HCT116 (cell line): ENCODE results near the gene TBC1D16. TPM values are rescaled to one million over a fixed set of nuclear protein-coding genes. Genes with fewer than 3 reads are reported as not detected.

Experiments
- ATAC-seq: fragments of 200-7000 bp; cut with Tn5 transposase; 2 replicates; pipeline ENCODE4 v1.9.1; 2020; ENCODE audit warnings: mild to moderate bottlenecking, moderate library complexity
- BruUV-seq: library from RNA; stranded (reverse); fragments of 400-500 nt; replicated peaks from 2 replicates; lab custom pipeline; 2021; lab: Mats Ljungman, UMichigan
- CTCF ChIA-PET: fragments of 300-600 bp; sonication (Branson Sonifier 250); formaldehyde crosslinking; loops from one replicate; lab custom pipeline; 2021; ENCODE audit warnings: antibody characterized with exemption; lab: Charles Lee
- POLR2A ChIA-PET: fragments of 300-600, 350-600 bp; sonication (Branson Sonifier 250); formaldehyde crosslinking; loops from one replicate; lab custom pipeline; 2021; ENCODE audit warnings: antibody characterized with exemption; lab: Charles Lee
- RAD21 ChIA-PET, 2 experiments: fragments of 300-600 bp; sonication (Branson Sonifier 250); formaldehyde crosslinking; loops; one replicate each; lab custom pipeline; 2023; ENCODE audit warnings: low total read pairs in 2 of 2; ENCODE audit not compliant: uncharacterized antibody in 2 of 2, unreplicated experiment in 2 of 2, low non-redundant PET in 1 of 2; lab: Charles Lee
- DNase-seq: peaks from one replicate; pipeline ENCODE4 v3.0.0-alpha.2; 2010; ENCODE audit warnings: low read depth, low spot score
- H2AFZ ChIP-seq: fragments of 200-600 bp; shearing (Covaris generic), sonication (generic); 2 replicates; pipeline ENCODE4 v1.6.1; 2017; ENCODE audit warnings: low read depth, mixed run types, mixed read lengths, antibody characterized with exemption, low read length; ENCODE audit not compliant: poor library complexity, severe bottlenecking
- H3K27ac ChIP-seq: 2 replicates; pipeline ENCODE4 v1.5.1; 2012; ENCODE audit warnings: low read depth, low read length
- H3K27me3 ChIP-seq: fragments of 200-600 bp; sonication (generic); 2 replicates; pipeline ENCODE4 v1.6.1; 2016; ENCODE audit warnings: mixed run types, low read length, mixed read lengths; ENCODE audit not compliant: insufficient read depth
- H3K36me3 ChIP-seq, 2 experiments: fragments of 200-500 bp in 1 of 2; fragments of 200-600 bp in 1 of 2; sonication (Bioruptor generic) in 1 of 2; sonication (generic) in 1 of 2; 2 replicates each; pipeline versions ENCODE4 v1.5.1 to v1.6.1; 2014 to 2016; ENCODE audit warnings: low read length in 2 of 2, inconsistent platforms in 1 of 2, mixed read lengths in 1 of 2, mixed run types in 1 of 2; ENCODE audit not compliant: insufficient read depth in 2 of 2, control insufficient read depth in 1 of 2
- H3K4me1 ChIP-seq, 2 experiments: fragments of 200-600 bp in 1 of 2; sonication (generic) in 1 of 2; 2 replicates each; pipeline versions ENCODE4 v1.5.1 to v1.6.1; 2012 to 2017; ENCODE audit warnings: low read length in 2 of 2, inconsistent platforms in 1 of 2, mild to moderate bottlenecking in 1 of 2, mixed read lengths in 1 of 2, mixed run types in 1 of 2, moderate library complexity in 1 of 2; ENCODE audit not compliant: insufficient read depth in 2 of 2, control insufficient read depth in 1 of 2
- H3K4me2 ChIP-seq: fragments of 200-600 bp; sonication (generic); 2 replicates; pipeline ENCODE4 v1.6.1; 2017; ENCODE audit warnings: mixed run types, low read length, mixed read lengths
- H3K4me3 ChIP-seq, 2 experiments: fragments of 200-600 bp in 1 of 2; sonication (generic) in 1 of 2; replicated peaks in 1 of 2; 2 replicates each; pipeline ENCODE4 v1.5.1; 2011 to 2016; ENCODE audit warnings: low read length in 2 of 2, control low read depth in 1 of 2, low read depth in 1 of 2, mild to moderate bottlenecking in 1 of 2, mixed read lengths in 1 of 2, mixed run types in 1 of 2
- H3K79me2 ChIP-seq: fragments of 200-600 bp; sonication (generic); 2 replicates; pipeline ENCODE4 v1.6.1; 2017; ENCODE audit warnings: mild to moderate bottlenecking, mixed run types, low read length, moderate library complexity, mixed read lengths; ENCODE audit not compliant: insufficient read depth
- H3K9ac ChIP-seq: fragments of 200-600 bp; sonication (generic); 2 replicates; pipeline ENCODE4 v1.6.1; 2016; ENCODE audit warnings: low read length, mixed read lengths
- H3K9me2 ChIP-seq: fragments of 200-600 bp; sonication (generic), shearing (Covaris generic); 2 replicates; pipeline ENCODE4 v1.6.1; 2017; ENCODE audit warnings: mixed run types, mild to moderate bottlenecking, moderate library complexity; ENCODE audit not compliant: insufficient read depth
- H3K9me3 ChIP-seq, 2 experiments: fragments of 200-500 bp in 1 of 2; fragments of 200-600 bp in 1 of 2; sonication (Bioruptor generic) in 1 of 2; sonication (generic) in 1 of 2; 2 replicates each; pipeline ENCODE4 v1.6.1; 2014 to 2017; ENCODE audit warnings: low read length in 2 of 2, mixed read lengths in 2 of 2, inconsistent platforms in 1 of 2, low read depth in 1 of 2, mild to moderate bottlenecking in 1 of 2, mixed run types in 1 of 2, moderate library complexity in 1 of 2; ENCODE audit not compliant: control insufficient read depth in 1 of 2, insufficient read depth in 1 of 2
- H4K20me1 ChIP-seq: fragments of 200-600 bp; sonication (generic), shearing (Covaris generic); 2 replicates; pipeline ENCODE4 v1.6.1; 2017; ENCODE audit warnings: mixed run types, mild to moderate bottlenecking, moderate library complexity; ENCODE audit not compliant: insufficient read depth
- EGR1 ChIP-seq: IDR thresholded peaks from 2 replicates; pipeline ENCODE4 v1.6.1; 2012; ENCODE audit warnings: low read depth
- EZH2 ChIP-seq: fragments of 200-600 bp; sonication (generic); IDR thresholded peaks from 2 replicates; pipeline ENCODE4 v1.6.1; 2017; ENCODE audit warnings: antibody characterized with exemption, mixed run types
- FOSL1 ChIP-seq: IDR thresholded peaks from 2 replicates; pipeline ENCODE4 v1.6.1; 2012; ENCODE audit warnings: low read depth
- POLR2AphosphoS5 ChIP-seq: IDR thresholded peaks from 2 replicates; pipeline ENCODE4 v1.6.1; 2011; ENCODE audit warnings: mild to moderate bottlenecking, low read depth, low read length, moderate library complexity
- REST ChIP-seq: IDR thresholded peaks from 2 replicates; pipeline ENCODE4 v1.6.1; 2012; ENCODE audit warnings: low read depth
- TCF7L2 ChIP-seq: IDR thresholded peaks from 2 replicates; pipeline ENCODE4 v1.7.0; 2011; ENCODE audit warnings: borderline replicate concordance, inconsistent platforms; ENCODE audit not compliant: insufficient read depth, insufficient read length; ENCODE audit errors: extremely low read depth
- ZNF274 ChIP-seq: fragments of 200-500 bp; sonication (Bioruptor generic); IDR thresholded peaks from 2 replicates; pipeline ENCODE4 v1.6.1; 2014; ENCODE audit warnings: mild to moderate bottlenecking, low read depth, low read length, inconsistent platforms
- intact Hi-C: fragments of 100-400 bp; cut with micrococcal nuclease; formaldehyde crosslinking; loops from 2 replicates; pipeline ENCODE4 v1.10.0; 2022
- total RNA-seq: library from RNA; stranded (reverse); gene quantifications from one replicate; pipeline ENCODE4 v1.2.1, GENCODE V29; 2021; ENCODE audit not compliant: unreplicated experiment
- TF ChIP-seq, protein P1 (sequence below), 3 experiments: fragments of 200-600 bp in 1 of 3; sonication (generic) in 1 of 3; IDR thresholded peaks in 2 of 3; conservative IDR thresholded peaks in 1 of 3; 2 replicates each; pipeline ENCODE4 v1.5.1; 2012 to 2017; ENCODE audit warnings: low read depth in 2 of 3, low read length in 2 of 3, antibody characterized with exemption in 1 of 3, borderline replicate concordance in 1 of 3, control low read depth in 1 of 3, mild to moderate bottlenecking in 1 of 3, mixed read lengths in 1 of 3, mixed run types in 1 of 3, moderate library complexity in 1 of 3; ENCODE audit not compliant: insufficient read depth in 1 of 3

TBC1D16 gene
- total RNA-seq, 1 experiment from 2014 or later = 31.1 TPM

DNA sequence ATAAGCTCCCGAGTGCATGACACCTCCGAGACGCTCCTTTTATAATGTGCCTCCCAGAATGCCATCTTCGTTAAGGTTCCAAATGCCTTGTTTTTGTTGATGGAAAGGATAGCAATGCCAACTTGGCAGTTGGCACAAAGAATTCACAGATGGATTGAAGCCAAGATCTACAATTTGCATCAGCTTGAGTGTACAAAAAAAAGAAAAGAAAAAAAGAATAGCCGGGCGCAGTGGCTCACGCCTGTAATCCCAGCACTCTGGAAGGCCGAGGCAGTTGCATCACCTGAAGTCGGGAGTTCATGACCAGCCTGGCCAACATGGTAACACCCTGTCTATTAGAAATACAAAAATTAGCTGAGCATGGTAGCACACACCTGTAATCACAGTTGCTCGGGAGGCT lies 7.6 kb downstream of the TBC1D16 start:
- peaks cover 7% of the 10 kb centered on the region; the same call in 1 of the 2 replicates for H3K79me2 ChIP-seq
- H2AFZ ChIP-seq = no peak overlapping the region
- intact Hi-C loops = no loop called here
- ATAC-seq (no peak), DNase-seq (no peak)
- H3K4me2 ChIP-seq = no peak overlapping the region
- H3K27ac ChIP-seq = no peak overlapping the region
- H3K9me3 ChIP-seq = no peaks in the 10 kb centered on the region
- no peak for TF ChIP-seq ZNF274
- TF ChIP-seq TCF7L2 = no peak
- TF ChIP-seq POLR2AphosphoS5 = no peak
- TF ChIP-seq, protein P1, sequence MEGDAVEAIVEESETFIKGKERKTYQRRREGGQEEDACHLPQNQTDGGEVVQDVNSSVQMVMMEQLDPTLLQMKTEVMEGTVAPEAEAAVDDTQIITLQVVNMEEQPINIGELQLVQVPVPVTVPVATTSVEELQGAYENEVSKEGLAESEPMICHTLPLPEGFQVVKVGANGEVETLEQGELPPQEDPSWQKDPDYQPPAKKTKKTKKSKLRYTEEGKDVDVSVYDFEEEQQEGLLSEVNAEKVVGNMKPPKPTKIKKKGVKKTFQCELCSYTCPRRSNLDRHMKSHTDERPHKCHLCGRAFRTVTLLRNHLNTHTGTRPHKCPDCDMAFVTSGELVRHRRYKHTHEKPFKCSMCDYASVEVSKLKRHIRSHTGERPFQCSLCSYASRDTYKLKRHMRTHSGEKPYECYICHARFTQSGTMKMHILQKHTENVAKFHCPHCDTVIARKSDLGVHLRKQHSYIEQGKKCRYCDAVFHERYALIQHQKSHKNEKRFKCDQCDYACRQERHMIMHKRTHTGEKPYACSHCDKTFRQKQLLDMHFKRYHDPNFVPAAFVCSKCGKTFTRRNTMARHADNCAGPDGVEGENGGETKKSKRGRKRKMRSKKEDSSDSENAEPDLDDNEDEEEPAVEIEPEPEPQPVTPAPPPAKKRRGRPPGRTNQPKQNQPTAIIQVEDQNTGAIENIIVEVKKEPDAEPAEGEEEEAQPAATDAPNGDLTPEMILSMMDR (IDR thresholded peaks at IDR 0.05 in 2 of 3, conservative IDR thresholded peaks at IDR 0.05 in 1 of 3; ENCODE audit: borderline replicate concordance in 1 of 3, insufficient read depth in 1 of 3, low read depth in 2 of 3, low read length in 2 of 3) = no peak
- no peak for TF ChIP-seq FOSL1
- no peak for TF ChIP-seq EZH2
- no peak for TF ChIP-seq REST
- TF ChIP-seq EGR1 = no peak
- H3K4me1 ChIP-seq = peaks cover 0 to 11% of the 10 kb centered on the region in 2 experiments; a peak in 2 of 4 replicates
- BruUV-seq = no TSS peak
- ChIA-PET RAD21 (interaction anchor here in 1 of 2 experiments (1.0 kb wide), 1 partner anchor 21 kb away, joined by 5 read pairs; no protein-coding TSS in a partner anchor), POLR2A (interaction anchor here (0.7 kb wide), 1 partner anchor 73 kb away, joined by 4 read pairs; the partner anchor contains the start of gene GAA), CTCF (interaction anchor here (0.6 to 4.8 kb wide), 2 partner anchors 19 to 78 kb away, joined by 3 to 19 read pairs; no protein-coding TSS in a partner anchor)
- no peak overlapping the region for H3K4me3 ChIP-seq
- H3K27me3 ChIP-seq = no peaks in the 10 kb centered on the region
- no peaks in the 10 kb centered on the region for H3K9me2 ChIP-seq
- no peaks in the 10 kb centered on the region for H4K20me1 ChIP-seq
- no peaks in the 10 kb centered on the region for H3K36me3 ChIP-seq
- H3K9ac ChIP-seq = no peak overlapping the region
